GM12878 (cell line): ENCODE data around the gene NFATC3. TPM values are rescaled to one million over a fixed set of nuclear protein-coding genes. Genes with fewer than 3 reads are reported as not detected.

Source experiments
- ATAC-seq: fragments of 200-7000 bp; cut with Tn5 transposase; 3 replicates; pipeline ENCODE4 v1.9.1; 2020; ENCODE audit warnings: mild to moderate bottlenecking, moderate library complexity
- BruUV-seq: library from RNA; stranded (reverse); fragments of 400-500 nt; replicated peaks from 2 replicates; lab custom pipeline; 2021; lab: Mats Ljungman, UMichigan
- CTCF ChIA-PET: fragments of 300-600 bp; sonication (Branson Sonifier 250); formaldehyde crosslinking; extraction: SDS; loops from one replicate; lab custom pipeline; 2021; ENCODE audit warnings: inconsistent platforms; lab: Yijun Ruan, JAX
- POLR2A ChIA-PET: fragments of 350-600 bp; formaldehyde crosslinking; extraction: SDS; loops from one replicate; lab custom pipeline; 2021; ENCODE audit warnings: inconsistent platforms; lab: Charles Lee
- RAD21 ChIA-PET: fragments of 300-600 bp; sonication (Branson Sonifier 250); formaldehyde crosslinking; loops from one replicate; lab custom pipeline; 2023; ENCODE audit warnings: antibody characterized with exemption; ENCODE audit not compliant: unreplicated experiment; lab: Charles Lee
- SMC1A ChIA-PET: fragments of 300-600 bp; sonication (Branson Sonifier 250); formaldehyde crosslinking; loops from one replicate; lab custom pipeline; 2023; ENCODE audit not compliant: unreplicated experiment, uncharacterized antibody; lab: Charles Lee
- DNase-seq: peaks from one replicate; pipeline ENCODE4 v3.0.0-alpha.2; 2011; ENCODE audit warnings: low read depth, low spot score
- FAIRE-seq: peaks from 3 replicates; lab custom pipeline; 2011; peaks lifted over from hg19 to GRCh38; lab: Jason Lieb, UNC
- H2AFZ ChIP-seq: 2 replicates; pipeline ENCODE4 v1.6.0; 2011; ENCODE audit warnings: low read depth, low read length, control low read depth; ENCODE audit not compliant: control insufficient read depth
- H3K27ac ChIP-seq: 2 replicates; pipeline ENCODE4 v1.5.1; 2011; ENCODE audit warnings: control low read depth; ENCODE audit not compliant: control insufficient read depth, insufficient read depth
- H3K27me3 ChIP-seq, 2 experiments: replicated peaks in 1 of 2; 2 replicates each; pipeline versions ENCODE4 v1.6.0 to v1.6.1; 2011; ENCODE audit warnings: low read length in 1 of 2; ENCODE audit not compliant: control insufficient read depth in 2 of 2, insufficient read depth in 2 of 2
- H3K36me3 ChIP-seq, 2 experiments: 2 replicates each; pipeline ENCODE4 v1.5.1; 2011; ENCODE audit warnings: low read length in 1 of 2; ENCODE audit not compliant: control insufficient read depth in 2 of 2, insufficient read depth in 2 of 2
- H3K4me1 ChIP-seq: 2 replicates; pipeline ENCODE4 v1.6.1; 2011; ENCODE audit warnings: mild to moderate bottlenecking, low read length, moderate library complexity, mixed read lengths; ENCODE audit not compliant: control insufficient read depth, insufficient read depth
- H3K4me2 ChIP-seq: 2 replicates; pipeline ENCODE4 v1.6.0; 2011; ENCODE audit warnings: control low read depth; ENCODE audit not compliant: control insufficient read depth, insufficient read depth
- H3K4me3 ChIP-seq: fragments of 200-600 bp; sonication (generic); 2 replicates; pipeline ENCODE4 v1.5.1; 2016
- H3K79me2 ChIP-seq: 2 replicates; pipeline ENCODE4 v1.6.0; 2011; ENCODE audit warnings: low read length; ENCODE audit not compliant: control insufficient read depth, insufficient read depth
- H3K9ac ChIP-seq: 2 replicates; pipeline ENCODE4 v1.8.0; 2011; ENCODE audit warnings: low read length, control low read depth, mixed read lengths; ENCODE audit not compliant: control insufficient read depth, insufficient read depth
- H3K9me3 ChIP-seq: replicated peaks from 3 replicates; pipeline ENCODE4 v1.5.1; 2011; ENCODE audit warnings: mild to moderate bottlenecking, low read length; ENCODE audit not compliant: control insufficient read depth, insufficient read depth
- H4K20me1 ChIP-seq: 2 replicates; pipeline ENCODE4 v1.6.0; 2011; ENCODE audit not compliant: control insufficient read depth, insufficient read depth
- CHD2 ChIP-seq: IDR thresholded peaks from 2 replicates; pipeline ENCODE4 v1.6.1; 2011; ENCODE audit warnings: low read depth, low read length, improper control_type of control experiment, borderline replicate concordance
- FOXM1 ChIP-seq: IDR thresholded peaks from 2 replicates; pipeline ENCODE4 v1.6.1; 2012; ENCODE audit warnings: low read depth, mild to moderate bottlenecking, inconsistent platforms, low read length, moderate library complexity
- HDAC6 ChIP-seq: fragments of 200-600 bp; sonication (generic); IDR thresholded peaks from one replicate; pipeline ENCODE4 v1.8.0; 2017; ENCODE audit warnings: antibody characterized with exemption; ENCODE audit not compliant: unreplicated experiment
- IKZF1 ChIP-seq: fragments of 450-650 bp; conservative IDR thresholded peaks from 2 replicates; pipeline ENCODE4 v1.6.1; 2017; ENCODE audit warnings: antibody characterized with exemption, mild to moderate bottlenecking
- IKZF2 ChIP-seq, 2 experiments: fragments of 450-650 bp; IDR thresholded peaks; 2 replicates each; pipeline ENCODE4 v1.6.1; 2017; ENCODE audit warnings: mild to moderate bottlenecking in 2 of 2, moderate library complexity in 2 of 2
- MTA2 ChIP-seq: fragments of 450-650 bp; IDR thresholded peaks from 2 replicates; pipeline ENCODE4 v1.6.1; 2016; ENCODE audit warnings: low read depth, mild to moderate bottlenecking, moderate library complexity
- RCOR1 ChIP-seq: conservative IDR thresholded peaks from 2 replicates; pipeline ENCODE4 v1.6.1; 2012; ENCODE audit warnings: low read depth, low read length, improper control_type of control experiment
- TCF3 ChIP-seq: IDR thresholded peaks from 2 replicates; pipeline ENCODE4 v1.6.1; 2012; ENCODE audit warnings: low read depth, mild to moderate bottlenecking, low read length, borderline replicate concordance; ENCODE audit not compliant: insufficient read depth
- ZBED1 ChIP-seq: IDR thresholded peaks from 2 replicates; pipeline ENCODE4 v1.6.1; 2016; ENCODE audit warnings: borderline replicate concordance
- ZNF207 ChIP-seq: fragments of 450-650 bp; IDR thresholded peaks from 2 replicates; pipeline ENCODE4 v1.6.1; 2014; ENCODE audit warnings: antibody characterized with exemption, mild to moderate bottlenecking, borderline replicate concordance
- ZNF217 ChIP-seq: fragments of 450-650 bp; IDR thresholded peaks from 2 replicates; pipeline ENCODE4 v1.6.1; 2017; ENCODE audit warnings: antibody characterized with exemption, mild to moderate bottlenecking
- ZNF274 ChIP-seq: IDR thresholded peaks from one replicate; pipeline ENCODE4 v1.8.0; 2011; ENCODE audit not compliant: insufficient read length, insufficient read depth
- WGBS: methylation state at CpG from one replicate; pipeline ENCODE4 v1.1.6; 2016; ENCODE audit warnings: low lambda C conversion rate; ENCODE audit not compliant: insufficient replicate concordance, insufficient coverage; ENCODE audit errors: missing lambda C conversion rate; 5-methylcytosine and 5-hydroxymethylcytosine counted together
- in situ Hi-C: fragments of 300-500 bp; cut with MboI; formaldehyde crosslinking; loops from 9 replicates; pipeline ENCODE4 v1.14.3; 2018; ENCODE audit warnings: mixed read lengths
- intact Hi-C: fragments of 100-400 bp; cut with micrococcal nuclease; formaldehyde crosslinking; loops from one replicate; pipeline ENCODE4 v1.14.2; 2022; ENCODE audit not compliant: unreplicated experiment
- polyA plus RNA-seq, 11 experiments: library from polyadenylated mRNA; depleted of rRNA in 4 of 11; unstranded in 6 of 11; stranded (reverse) in 5 of 11; fragments of >200 nt; fragmentation: Nextera tagmentation in 4 of 11; fragmentation: Illumina TruSeq in 1 of 11; extraction: Ambion mirVana in 4 of 11; extraction: Trizol in 1 of 11; gene quantifications; 1 replicate in 1 of 11; 2 replicates in 10 of 11; pipeline versions ENCODE4 v1.2.1 to v1.2.3, GENCODE V29; 2011 to 2016; ENCODE audit warnings: inconsistent platforms in 2 of 11, missing spikeins in 2 of 11, low read depth in 1 of 11
- total RNA-seq, 4 experiments: library from RNA; depleted of rRNA in 3 of 4; stranded (reverse); fragments of >200 nt in 3 of 4; fragmentation: Illumina TruSeq in 1 of 4; extraction: Trizol in 1 of 4; gene quantifications; 2 replicates each; pipeline versions ENCODE4 v1.2.1 to v1.2.3, GENCODE V29; 2013 to 2021

Gene NFATC3
- total and polyA plus RNA-seq, 10 of the 15 experiments (the other 5 are each of a cell fraction or from before 2014, with no cell fraction given), result 4.2 to 37.6 (median 24.9) TPM

GRCh38 chr16:68166264-68166663 lies 81.1 kb downstream of the NFATC3 start:
- ChIA-PET POLR2A (interaction anchor here (0.6 kb wide), 1 partner anchor 472 kb away, joined by 4 read pairs; no protein-coding TSS in a partner anchor), RAD21 (no interaction called here), CTCF (interaction anchor here (1.0 to 1.7 kb wide), 4 partner anchors 12 to 81 kb away, joined by 3 to 5 read pairs (median 4); partner anchors contain the start of gene NFATC3), SMC1A (no interaction called here)
- Histone ChIP-seq H3K9ac (no peak overlapping the region), H3K4me2 (no peak overlapping the region), H3K27ac (no peak overlapping the region), H3K4me1 (no peaks in the 10 kb centered on the region), H3K4me3 (no peak overlapping the region), H3K79me2 (no peaks in the 10 kb centered on the region), H2AFZ (no peak overlapping the region), H3K27me3 (no peaks in the 10 kb centered on the region), H4K20me1 (no peaks in the 10 kb centered on the region), H3K36me3 (no peaks in the 10 kb centered on the region; a peak in 1 of 4 replicates), H3K9me3 (no peaks in the 10 kb centered on the region)
- no TSS peak for BruUV-seq
- intact Hi-C loops (no loop called here), in situ Hi-C loops (no loop called here)
- TF ChIP-seq ZBED1, result no peak
- TF ChIP-seq IKZF2 (IDR thresholded peaks at IDR 0.05), result no peak
- no peak for TF ChIP-seq RCOR1
- TF ChIP-seq ZNF217, result no peak
- TF ChIP-seq CHD2, result no peak
- DNase-seq (no peak), FAIRE-seq (no peak), ATAC-seq (no peak)
- WGBS, result 98% methylated on average over 3 of the region's 3 CpGs

GRCh38 chr16:68179196-68179795 lies 94.1 kb downstream of the NFATC3 start:
- no peak for DNase-seq
- no peak for FAIRE-seq
- peaks cover 2 to 17% of the 10 kb centered on the region in 2 experiments; a peak in 3 of 4 replicates for H3K36me3 ChIP-seq
- H3K4me1 ChIP-seq, result no peaks in the 10 kb centered on the region
- no peak overlapping the region for H3K27ac ChIP-seq
- SMC1A ChIA-PET, result no interaction called here
- BruUV-seq, result no TSS peak
- 64% methylated on average over 2 of the region's 2 CpGs for WGBS
- CTCF ChIA-PET, result interaction anchor here (0.8 to 1.5 kb wide), 3 partner anchors 10 to 90 kb away, joined by 3 to 7 read pairs (median 3); no protein-coding TSS in a partner anchor
- no peaks in the 10 kb centered on the region for H3K79me2 ChIP-seq
- POLR2A ChIA-PET, result no interaction called here
- no peaks in the 10 kb centered on the region for H3K9me3 ChIP-seq
- no peak overlapping the region for H2AFZ ChIP-seq
- H4K20me1 ChIP-seq, result no peaks in the 10 kb centered on the region
- H3K27me3 ChIP-seq, result no peaks in the 10 kb centered on the region
- intact Hi-C loops (no loop called here), in situ Hi-C loops (no loop called here)
- H3K4me2 ChIP-seq, result no peak overlapping the region
- H3K4me3 ChIP-seq, result no peak overlapping the region
- TF ChIP-seq ZNF207 (no peak), ZNF274 (no peak), MTA2 (no peak), HDAC6 (no peak), TCF3 (no peak), FOXM1 (no peak), IKZF1 (no peak)
- no peak for ATAC-seq
- RAD21 ChIA-PET, result no interaction called here
- no peak overlapping the region for H3K9ac ChIP-seq
